Liver (tissue), 9 donors: ENCODE data around the gene ALCAM. TPM values are rescaled to one million over a fixed set of nuclear protein-coding genes. Genes with fewer than 3 reads are reported as not detected.
A peak's percentile ranks its signal among the peaks of the same experiment; 100 is the strongest.

Experiments used
- DNase-seq: peaks from one replicate; pipeline ENCODE4 v3.0.0-alpha.2; 2017; ENCODE audit warnings: low spot score
- H3K27ac ChIP-seq, 2 donors: one replicate each; pipeline ENCODE4 v1.7.0; 2013; ENCODE audit warnings: inconsistent platforms in 2 of 2, low read length in 2 of 2, control low read depth in 1 of 2, low read depth in 1 of 2, mild to moderate bottlenecking in 1 of 2
- H3K27me3 ChIP-seq, 4 donors: one replicate each; pipeline versions ENCODE4 v1.6.1 to v1.7.0; 2013; ENCODE audit warnings: low read length in 3 of 4, inconsistent platforms in 1 of 4, mild to moderate bottlenecking in 1 of 4, moderate library complexity in 1 of 4; ENCODE audit not compliant: control insufficient read depth in 4 of 4, insufficient read depth in 4 of 4
- H3K36me3 ChIP-seq, 4 donors: one replicate each; pipeline versions ENCODE4 v1.6.1 to v1.7.0; 2013; ENCODE audit warnings: low read length in 3 of 4, mild to moderate bottlenecking in 3 of 4, low read depth in 1 of 4, moderate library complexity in 1 of 4; ENCODE audit not compliant: control insufficient read depth in 4 of 4, insufficient read depth in 3 of 4
- H3K4me1 ChIP-seq, 4 donors: one replicate each; pipeline versions ENCODE4 v1.6.1 to v1.7.0; 2013; ENCODE audit warnings: low read length in 3 of 4, mild to moderate bottlenecking in 3 of 4, moderate library complexity in 1 of 4; ENCODE audit not compliant: control insufficient read depth in 4 of 4, insufficient read depth in 4 of 4
- H3K4me3 ChIP-seq, 3 donors: one replicate each; pipeline versions ENCODE4 v1.6.1 to v1.7.0; 2013; ENCODE audit warnings: low read length in 3 of 3, control low read depth in 1 of 3, low read depth in 1 of 3, mild to moderate bottlenecking in 1 of 3
- H3K9ac ChIP-seq, 2 donors: one replicate each; pipeline ENCODE4 v1.7.0; 2013; ENCODE audit warnings: low read length in 2 of 2, mild to moderate bottlenecking in 2 of 2, moderate library complexity in 2 of 2, control low read depth in 1 of 2, low read depth in 1 of 2
- H3K9me3 ChIP-seq, 4 donors: one replicate each; pipeline versions ENCODE4 v1.6.1 to v1.7.0; 2013; ENCODE audit warnings: low read length in 3 of 4; ENCODE audit not compliant: control insufficient read depth in 4 of 4
- EGR1 ChIP-seq, 2 donors: IDR thresholded peaks; 2 replicates each; pipeline ENCODE4 v1.6.1; 2016 to 2018; ENCODE audit warnings: antibody characterized with exemption in 2 of 2, low read depth in 2 of 2
- FOXA2 ChIP-seq: IDR thresholded peaks from 2 replicates; pipeline ENCODE4 v1.6.1; 2016; ENCODE audit warnings: antibody characterized with exemption
- GABPA ChIP-seq, 2 donors: IDR thresholded peaks in 1 of 2; conservative IDR thresholded peaks in 1 of 2; 2 replicates each; pipeline ENCODE4 v1.6.1; 2016; ENCODE audit warnings: antibody characterized with exemption in 2 of 2, mild to moderate bottlenecking in 1 of 2, moderate library complexity in 1 of 2
- JUND ChIP-seq, 2 donors: IDR thresholded peaks; 2 replicates each; pipeline ENCODE4 v1.6.1; 2016; ENCODE audit warnings: antibody characterized with exemption in 2 of 2
- RAD21 ChIP-seq, 2 donors: IDR thresholded peaks; 2 replicates each; pipeline ENCODE4 v1.6.1; 2016; ENCODE audit warnings: antibody characterized with exemption in 2 of 2, mild to moderate bottlenecking in 2 of 2
- RXRA ChIP-seq, 2 donors: IDR thresholded peaks; 2 replicates each; pipeline ENCODE4 v1.6.1; 2017 to 2018; ENCODE audit warnings: antibody characterized with exemption in 2 of 2, mild to moderate bottlenecking in 1 of 2
- SP1 ChIP-seq: IDR thresholded peaks from 2 replicates; pipeline ENCODE4 v1.6.1; 2018; ENCODE audit warnings: antibody characterized with exemption, mild to moderate bottlenecking
- WGBS: extraction: QIAGEN DNeasy Blood & Tissue Kit; methylation state at CpG from one replicate; pipeline ENCODE4 v1.1.7; 2013; 5-methylcytosine and 5-hydroxymethylcytosine counted together
- polyA plus RNA-seq, 2 donors: library from polyadenylated mRNA; stranded (reverse) in 1 of 2; unstranded in 1 of 2; fragments of 200-250 nt in 1 of 2; fragments of >200 nt in 1 of 2; fragmentation: Nextera tagmentation in 1 of 2; extraction: Ambion mirVana in 1 of 2; gene quantifications; one replicate each; pipeline versions ENCODE4 v1.2.1 to v1.2.3, GENCODE V29; 2013 to 2015
- total RNA-seq, 2 donors: library from RNA; depleted of rRNA; stranded (reverse); fragments of >200 nt; gene quantifications; one replicate each; pipeline ENCODE4 v1.2.3, GENCODE V29; 2014
- TF ChIP-seq, protein P1 (sequence below): IDR thresholded peaks from 2 replicates; pipeline ENCODE4 v1.6.1; 2016; ENCODE audit warnings: antibody characterized with exemption
- TF ChIP-seq, protein P2 (sequence below): IDR thresholded peaks from 2 replicates; pipeline ENCODE4 v1.6.1; 2016; ENCODE audit warnings: antibody characterized with exemption
- TF ChIP-seq, protein P3 (sequence below): IDR thresholded peaks from 2 replicates; pipeline ENCODE4 v1.6.1; 2016; ENCODE audit warnings: antibody characterized with exemption, mild to moderate bottlenecking
- donor health status: healthy.
- donor health status: healthy.
- donor health status: healthy.
- donor health status: healthy.
- donor health status: healthy.

The ALCAM gene
- total and polyA plus RNA-seq, 4 donors, result 14.2 to 62.0 (median 32.3) TPM

DNA sequence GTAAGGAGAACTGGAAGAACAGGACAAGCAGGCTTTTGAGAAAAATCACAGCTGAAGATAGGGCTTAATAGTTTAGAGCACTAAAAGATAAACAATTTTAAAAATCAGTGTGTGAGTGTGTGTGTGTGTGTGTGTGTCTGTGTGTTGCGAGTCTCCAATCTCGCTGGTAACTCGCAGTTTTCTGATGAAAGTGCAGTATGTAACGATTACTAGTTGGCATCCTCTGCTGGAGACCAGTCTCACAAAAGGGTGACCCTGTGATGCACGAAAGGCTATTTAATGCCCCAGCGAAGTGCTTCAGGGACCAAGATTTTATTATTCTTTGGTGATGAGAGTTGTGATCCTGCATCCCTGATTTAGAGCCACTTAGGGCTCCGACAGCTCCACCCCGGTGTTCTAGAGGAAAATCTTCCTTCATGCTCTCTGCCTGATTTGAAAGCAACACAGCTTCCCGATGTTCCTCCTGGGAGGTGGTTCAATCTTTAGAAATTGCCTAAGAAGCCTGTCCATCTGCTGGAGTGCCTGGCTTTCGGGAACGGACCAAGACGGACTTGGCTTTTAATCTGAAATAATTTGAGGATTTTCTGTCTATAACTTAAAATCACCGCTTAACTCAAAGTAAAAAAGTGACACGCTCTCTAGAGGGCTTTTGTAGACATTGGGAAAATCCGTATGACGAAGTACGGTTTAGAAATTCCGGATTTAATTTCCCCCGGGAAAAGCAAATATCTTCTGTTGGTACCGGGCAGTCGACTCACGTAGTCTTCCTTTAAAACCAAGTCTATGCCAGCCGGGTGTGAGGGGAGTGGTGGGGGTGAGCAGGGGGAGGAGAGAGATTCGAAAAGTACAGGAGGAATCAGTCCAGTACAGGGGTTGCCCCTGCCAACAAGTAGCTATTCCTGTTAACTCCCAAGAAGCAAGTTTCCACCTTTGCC, 1.1 kb upstream of the ALCAM start:
- no peaks in the 10 kb centered on the region for H3K9me3 ChIP-seq
- TF ChIP-seq, protein P1, sequence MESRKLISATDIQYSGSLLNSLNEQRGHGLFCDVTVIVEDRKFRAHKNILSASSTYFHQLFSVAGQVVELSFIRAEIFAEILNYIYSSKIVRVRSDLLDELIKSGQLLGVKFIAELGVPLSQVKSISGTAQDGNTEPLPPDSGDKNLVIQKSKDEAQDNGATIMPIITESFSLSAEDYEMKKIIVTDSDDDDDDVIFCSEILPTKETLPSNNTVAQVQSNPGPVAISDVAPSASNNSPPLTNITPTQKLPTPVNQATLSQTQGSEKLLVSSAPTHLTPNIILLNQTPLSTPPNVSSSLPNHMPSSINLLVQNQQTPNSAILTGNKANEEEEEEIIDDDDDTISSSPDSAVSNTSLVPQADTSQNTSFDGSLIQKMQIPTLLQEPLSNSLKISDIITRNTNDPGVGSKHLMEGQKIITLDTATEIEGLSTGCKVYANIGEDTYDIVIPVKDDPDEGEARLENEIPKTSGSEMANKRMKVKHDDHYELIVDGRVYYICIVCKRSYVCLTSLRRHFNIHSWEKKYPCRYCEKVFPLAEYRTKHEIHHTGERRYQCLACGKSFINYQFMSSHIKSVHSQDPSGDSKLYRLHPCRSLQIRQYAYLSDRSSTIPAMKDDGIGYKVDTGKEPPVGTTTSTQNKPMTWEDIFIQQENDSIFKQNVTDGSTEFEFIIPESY, result no peak
- peak in 1 of 2 donors; percentile 3 for TF ChIP-seq RAD21 (IDR thresholded peaks at IDR 0.05)
- no peak for TF ChIP-seq RXRA (IDR thresholded peaks at IDR 0.05)
- no peak for TF ChIP-seq FOXA2
- TF ChIP-seq, protein P2, sequence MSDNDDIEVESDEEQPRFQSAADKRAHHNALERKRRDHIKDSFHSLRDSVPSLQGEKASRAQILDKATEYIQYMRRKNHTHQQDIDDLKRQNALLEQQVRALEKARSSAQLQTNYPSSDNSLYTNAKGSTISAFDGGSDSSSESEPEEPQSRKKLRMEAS, result no peak
- H3K9ac ChIP-seq, result peak overlapping the region; percentile 10 to 56
- peaks cover 0 to 27% (median 17%) of the 10 kb centered on the region in 4 donors for H3K4me1 ChIP-seq
- H3K27ac ChIP-seq, result peak overlapping the region; percentile 34 to 91
- H3K36me3 ChIP-seq, result no peaks in the 10 kb centered on the region
- H3K27me3 ChIP-seq, result no peaks in the 10 kb centered on the region
- peak overlapping the region; percentile 42 to 69 (median 64) for H3K4me3 ChIP-seq
- DNase-seq, result no peak
- WGBS, result 2% methylated on average over 24 of the region's 24 CpGs

DNA sequence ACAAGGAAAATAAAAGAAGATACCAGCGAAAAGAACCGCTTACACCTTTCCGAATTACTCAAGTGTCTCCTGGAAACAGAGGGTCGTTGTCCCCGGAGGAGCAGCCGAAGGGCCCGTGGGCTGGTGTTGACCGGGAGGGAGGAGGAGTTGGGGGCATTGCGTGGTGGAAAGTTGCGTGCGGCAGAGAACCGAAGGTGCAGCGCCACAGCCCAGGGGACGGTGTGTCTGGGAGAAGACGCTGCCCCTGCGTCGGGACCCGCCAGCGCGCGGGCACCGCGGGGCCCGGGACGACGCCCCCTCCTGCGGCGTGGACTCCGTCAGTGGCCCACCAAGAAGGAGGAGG, 325 bp downstream of the ALCAM start:
- DNase-seq, result no peak
- Histone ChIP-seq H3K27ac (peak overlapping the region; percentile 91 to 96), H3K4me1 (peaks cover 0 to 30% (median 18%) of the 10 kb centered on the region in 4 donors), H3K4me3 (peak overlapping the region; percentile 69 to 96 (median 91)), H3K9ac (peak overlapping the region; percentile 96), H3K9me3 (no peaks in the 10 kb centered on the region), H3K27me3 (no peaks in the 10 kb centered on the region), H3K36me3 (no peaks in the 10 kb centered on the region)
- WGBS, result under 1% methylated on average over 29 of the region's 29 CpGs
- no peak for TF ChIP-seq JUND (IDR thresholded peaks at IDR 0.05)
- no peak for TF ChIP-seq RXRA (IDR thresholded peaks at IDR 0.05)
- no peak for TF ChIP-seq GABPA (IDR thresholded peaks at IDR 0.05 in 1 of 2, conservative IDR thresholded peaks at IDR 0.05 in 1 of 2)
- TF ChIP-seq, protein P1, result no peak
- TF ChIP-seq EGR1 (IDR thresholded peaks at IDR 0.05; ENCODE audit: low read depth in 2 of 2), result no peak
- TF ChIP-seq, protein P2, result no peak
- TF ChIP-seq, protein P3, sequence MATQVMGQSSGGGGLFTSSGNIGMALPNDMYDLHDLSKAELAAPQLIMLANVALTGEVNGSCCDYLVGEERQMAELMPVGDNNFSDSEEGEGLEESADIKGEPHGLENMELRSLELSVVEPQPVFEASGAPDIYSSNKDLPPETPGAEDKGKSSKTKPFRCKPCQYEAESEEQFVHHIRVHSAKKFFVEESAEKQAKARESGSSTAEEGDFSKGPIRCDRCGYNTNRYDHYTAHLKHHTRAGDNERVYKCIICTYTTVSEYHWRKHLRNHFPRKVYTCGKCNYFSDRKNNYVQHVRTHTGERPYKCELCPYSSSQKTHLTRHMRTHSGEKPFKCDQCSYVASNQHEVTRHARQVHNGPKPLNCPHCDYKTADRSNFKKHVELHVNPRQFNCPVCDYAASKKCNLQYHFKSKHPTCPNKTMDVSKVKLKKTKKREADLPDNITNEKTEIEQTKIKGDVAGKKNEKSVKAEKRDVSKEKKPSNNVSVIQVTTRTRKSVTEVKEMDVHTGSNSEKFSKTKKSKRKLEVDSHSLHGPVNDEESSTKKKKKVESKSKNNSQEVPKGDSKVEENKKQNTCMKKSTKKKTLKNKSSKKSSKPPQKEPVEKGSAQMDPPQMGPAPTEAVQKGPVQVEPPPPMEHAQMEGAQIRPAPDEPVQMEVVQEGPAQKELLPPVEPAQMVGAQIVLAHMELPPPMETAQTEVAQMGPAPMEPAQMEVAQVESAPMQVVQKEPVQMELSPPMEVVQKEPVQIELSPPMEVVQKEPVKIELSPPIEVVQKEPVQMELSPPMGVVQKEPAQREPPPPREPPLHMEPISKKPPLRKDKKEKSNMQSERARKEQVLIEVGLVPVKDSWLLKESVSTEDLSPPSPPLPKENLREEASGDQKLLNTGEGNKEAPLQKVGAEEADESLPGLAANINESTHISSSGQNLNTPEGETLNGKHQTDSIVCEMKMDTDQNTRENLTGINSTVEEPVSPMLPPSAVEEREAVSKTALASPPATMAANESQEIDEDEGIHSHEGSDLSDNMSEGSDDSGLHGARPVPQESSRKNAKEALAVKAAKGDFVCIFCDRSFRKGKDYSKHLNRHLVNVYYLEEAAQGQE, result no peak
- no peak for TF ChIP-seq SP1
